Measurements from ENCODE around the gene ADCY6.

The ADCY6 gene

GRCh38 chr12:48758737-48759136 is 30.2 kb downstream of the ADCY6 start:
- TF ChIP-seq CTCF (IDR thresholded peaks at IDR 0.05) = no peak

GRCh38 chr12:48758186-48758585 is 30.7 kb downstream of the ADCY6 start:
- TF ChIP-seq CTCF (IDR thresholded peaks at IDR 0.05) = no peak

- no peak for TF ChIP-seq CTCF (IDR thresholded peaks at IDR 0.05)
Observed at GRCh38 chr12:48750769-48751356, 38.0 kb downstream of the ADCY6 start.

GRCh38 chr12:48750215-48750614 is 38.7 kb downstream of the ADCY6 start:
- no peak for TF ChIP-seq CTCF (IDR thresholded peaks at IDR 0.05)

- no peak for TF ChIP-seq CTCF (IDR thresholded peaks at IDR 0.05)
Observed at GRCh38 chr12:48744251-48745008, 44.5 kb downstream of the ADCY6 start.

- no peak for TF ChIP-seq CTCF (IDR thresholded peaks at IDR 0.05)
Observed at GRCh38 chr12:48739618-48740269, 49.1 kb downstream of the ADCY6 start.

GRCh38 chr12:48736456-48736855 is 52.4 kb downstream of the ADCY6 start:
- TF ChIP-seq CTCF (IDR thresholded peaks at IDR 0.05) = no peak

Measured in LNCAP (cell line).